ENCODE data around the gene LRRK1.

- no peak for TF ChIP-seq CTCF (conservative IDR thresholded peaks at IDR 0.05; ENCODE audit: low read depth, low read length)
- TF ChIP-seq EZH2 (IDR thresholded peaks at IDR 0.05; ENCODE audit: low read length, unreplicated experiment) = no peak
- no peak for TF ChIP-seq EZH2phosphoT487 (IDR thresholded peaks at IDR 0.05; ENCODE audit: borderline replicate concordance, low read length)
Observed at GRCh38 chr15:101033801-101034200, 114.6 kb downstream of the LRRK1 start.
